Activated CD4-positive, alpha-beta T cell treated with anti-CD3 and anti-CD28 coated beads, Interleukin-2, amount 50 U/mL, for 24 hours (primary cell): ENCODE measurements around the gene PCBP4.
A peak's percentile ranks its signal among the peaks of the same experiment; 100 is the strongest.

Experiments
- DNase-seq, 2 donors: peaks; one replicate each; pipeline ENCODE4 v3.0.0-alpha.2; 2020; ENCODE audit warnings: low read depth in 1 of 2, low spot score in 1 of 2

The PCBP4 gene

DNA sequence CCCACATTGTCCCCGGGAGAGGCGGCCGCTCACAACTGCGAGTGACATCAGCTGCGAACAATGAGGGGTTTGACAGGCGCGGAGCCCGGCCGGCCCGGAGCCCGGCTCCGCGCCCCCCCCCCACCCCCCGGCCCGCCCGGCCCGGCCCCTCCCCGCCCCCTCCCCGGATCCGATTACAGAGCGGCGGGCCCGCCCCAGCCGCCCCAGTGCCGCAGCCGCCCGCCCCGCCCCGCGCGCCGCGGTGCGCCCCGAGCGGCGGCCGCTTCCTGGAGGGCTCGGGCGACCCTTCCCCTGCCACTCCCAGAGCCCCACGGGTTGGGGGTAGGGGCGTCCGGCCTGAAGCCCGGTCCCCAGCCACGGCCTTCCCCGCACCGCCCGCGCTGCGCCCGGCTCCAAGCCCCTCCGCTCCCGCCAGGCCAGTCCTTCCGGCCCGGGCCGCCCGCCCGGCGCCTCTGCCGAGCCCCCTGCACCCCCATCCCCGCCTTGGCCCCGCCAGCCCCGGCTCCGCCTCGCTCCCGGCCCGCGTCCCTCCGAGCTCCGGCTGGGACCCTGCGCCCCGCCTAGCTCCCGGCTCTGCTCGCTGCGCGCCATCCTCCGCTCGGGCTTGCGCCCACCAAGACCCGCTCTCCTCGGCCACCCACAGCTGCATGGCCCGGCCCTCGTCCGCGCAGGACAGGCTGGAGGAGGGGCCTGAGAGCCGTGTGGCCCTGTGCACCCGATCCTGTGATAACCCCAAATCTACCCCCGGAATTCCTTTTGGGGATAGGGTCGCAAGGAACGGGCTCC lies at the start of gene PCBP4:
TSS of gene PCBP4 (minus strand) at position 71 of the 786 bp plus-strand sequence. CDS start 6,214 bp downstream, outside the sequence.
- no peak for DNase-seq

DNA sequence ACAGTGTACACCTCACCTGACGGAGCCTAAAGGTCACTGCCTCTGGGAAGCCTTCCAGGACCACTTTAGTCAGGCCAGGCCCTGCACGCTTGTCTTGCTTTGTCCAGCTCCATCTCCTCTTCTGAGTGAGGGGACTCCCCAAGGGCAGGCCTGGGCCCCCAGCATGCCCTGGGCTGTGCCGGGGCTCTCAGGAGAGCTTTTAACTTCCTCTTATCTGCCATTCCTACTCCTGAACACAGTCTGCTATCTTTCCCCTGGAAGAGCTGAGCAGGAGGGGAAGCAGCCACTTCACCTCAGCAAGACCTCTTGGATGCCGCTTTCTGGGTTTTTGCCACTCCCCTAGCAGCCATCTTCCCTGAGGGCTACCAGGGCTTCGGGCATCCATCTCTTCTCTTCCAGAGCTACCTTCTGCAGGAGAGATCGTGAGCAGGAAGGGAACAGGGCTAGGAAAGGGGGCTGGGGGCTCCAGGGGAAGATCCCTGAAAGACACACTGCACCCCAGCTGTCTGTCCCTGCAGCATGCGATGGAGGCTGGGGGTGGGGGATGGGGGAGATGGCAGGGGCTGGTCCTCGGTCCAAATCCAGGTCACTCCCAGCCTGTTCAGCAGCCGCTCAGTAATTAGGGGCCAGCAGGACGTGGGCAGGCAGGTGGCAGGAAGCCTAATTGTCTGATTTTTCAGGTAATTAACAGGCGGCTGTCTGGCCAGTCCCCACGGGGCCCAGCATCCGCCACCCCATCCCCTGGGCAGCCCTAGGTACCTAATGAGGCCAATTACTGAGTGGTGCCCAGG lies 48.4 kb upstream of the PCBP4 start:
- no peak for DNase-seq

DNA sequence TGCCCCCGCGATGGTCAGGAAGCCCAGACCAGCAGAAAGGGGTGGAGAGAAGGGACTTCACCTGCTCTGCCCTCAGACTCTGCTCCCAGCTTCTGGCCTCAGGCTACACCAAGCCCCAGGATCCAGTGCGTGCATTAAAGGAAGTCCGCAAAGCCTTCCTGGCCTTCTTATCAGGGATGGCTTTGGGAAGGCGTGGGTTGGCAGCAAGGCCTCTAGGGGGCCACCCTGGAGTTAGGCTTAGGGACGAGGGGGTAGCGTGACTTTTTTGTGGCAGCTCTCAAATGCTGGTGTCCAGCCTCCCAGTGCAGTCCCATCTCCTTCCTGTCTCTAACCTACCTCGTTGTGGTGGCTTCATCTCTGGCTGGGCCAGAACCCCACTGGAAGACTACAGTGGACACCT lies 47.4 kb upstream of the PCBP4 start:
- no peak for DNase-seq

GRCh38 chr3:52013802-52014598 lies 46.7 kb upstream of the PCBP4 start:
- DNase-seq: no peak

- DNase-seq: no peak
Measured at GRCh38 chr3:52012699-52013098, 45.4 kb upstream of the PCBP4 start.

DNA sequence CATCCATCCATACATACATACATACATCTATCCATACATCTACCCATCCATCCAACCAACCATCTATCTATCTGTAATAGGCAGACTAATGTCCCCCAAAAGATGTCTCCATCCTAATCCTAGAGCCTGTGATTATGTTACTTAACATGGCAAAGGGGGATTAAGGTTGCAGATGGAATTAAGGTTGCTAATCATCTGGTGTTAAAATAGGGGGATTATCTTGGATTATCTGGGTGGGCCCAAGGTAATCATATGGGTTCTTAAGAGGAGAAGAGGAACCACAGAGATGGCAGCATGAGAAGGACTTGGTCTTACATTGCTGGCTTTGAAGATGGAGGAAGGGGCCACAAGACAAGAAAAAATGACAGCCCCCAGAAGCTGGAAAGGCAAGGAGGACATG lies 43.2 kb upstream of the PCBP4 start:
- DNase-seq: no peak

DNA sequence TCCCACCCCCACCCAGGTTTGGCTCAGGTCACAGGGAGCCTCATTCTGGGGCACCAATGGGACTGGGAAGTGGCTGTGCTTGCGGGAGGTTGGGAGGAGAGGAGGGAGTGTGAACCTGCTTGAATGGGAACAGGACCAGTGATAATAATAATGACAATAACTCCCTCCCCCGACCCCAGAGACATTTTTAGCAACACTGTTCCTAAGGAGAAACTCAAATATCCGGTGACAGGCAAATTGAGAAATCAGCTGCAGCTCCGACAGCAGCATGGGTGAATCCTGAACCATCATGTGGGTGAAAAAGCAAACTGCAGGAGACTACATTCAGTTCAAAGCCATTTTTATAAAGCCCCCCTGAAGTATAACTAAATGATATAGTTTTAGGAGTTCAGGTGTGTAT lies 40.0 kb upstream of the PCBP4 start:
- DNase-seq: no peak

GRCh38 chr3:52006820-52007133 lies 39.5 kb upstream of the PCBP4 start:
- DNase-seq: no peak

GRCh38 chr3:52006017-52006819 lies 39.0 kb upstream of the PCBP4 start:
- DNase-seq: no peak

- no peak for DNase-seq
Measured at GRCh38 chr3:52005571-52005986, 38.3 kb upstream of the PCBP4 start.

GRCh38 chr3:52004906-52005395 lies 37.7 kb upstream of the PCBP4 start:
- DNase-seq: no peak

GRCh38 chr3:52004163-52004787 lies 37.0 kb upstream of the PCBP4 start:
- no peak for DNase-seq

GRCh38 chr3:52002748-52003147 lies 35.5 kb upstream of the PCBP4 start:
- no peak for DNase-seq

DNA sequence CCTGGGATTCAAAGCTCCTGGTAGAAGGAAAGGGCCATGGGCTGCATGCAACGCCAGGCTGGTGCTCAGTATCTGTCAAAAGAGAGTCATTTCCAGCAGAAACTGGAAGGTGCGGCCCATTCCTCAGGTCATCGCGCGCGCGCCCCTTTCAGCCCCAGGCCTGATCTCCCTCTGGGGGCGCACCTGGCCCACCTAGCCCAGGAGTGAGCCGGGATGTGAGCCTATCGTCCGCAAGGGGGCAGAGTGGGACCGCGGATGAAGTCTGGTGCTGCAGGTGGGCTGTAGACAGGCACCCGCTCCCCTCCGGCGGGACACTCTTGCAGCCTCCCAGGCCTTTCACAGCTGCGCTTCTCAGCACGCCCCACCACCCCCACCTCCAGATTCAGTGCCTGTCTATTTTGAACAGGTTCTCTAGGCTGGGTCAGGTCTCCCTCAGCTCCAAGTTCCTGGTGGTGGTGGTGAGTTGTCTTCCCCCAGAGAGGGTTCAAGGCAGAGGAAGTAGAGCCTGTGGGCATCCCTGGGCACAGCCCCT lies 34.3 kb upstream of the PCBP4 start:
- peak; percentile 72 to 77 for DNase-seq

GRCh38 chr3:51999846-52000245 lies 32.6 kb upstream of the PCBP4 start:
- no peak for DNase-seq

- no peak for DNase-seq
Measured at GRCh38 chr3:51998774-51999173, 31.5 kb upstream of the PCBP4 start.

DNA sequence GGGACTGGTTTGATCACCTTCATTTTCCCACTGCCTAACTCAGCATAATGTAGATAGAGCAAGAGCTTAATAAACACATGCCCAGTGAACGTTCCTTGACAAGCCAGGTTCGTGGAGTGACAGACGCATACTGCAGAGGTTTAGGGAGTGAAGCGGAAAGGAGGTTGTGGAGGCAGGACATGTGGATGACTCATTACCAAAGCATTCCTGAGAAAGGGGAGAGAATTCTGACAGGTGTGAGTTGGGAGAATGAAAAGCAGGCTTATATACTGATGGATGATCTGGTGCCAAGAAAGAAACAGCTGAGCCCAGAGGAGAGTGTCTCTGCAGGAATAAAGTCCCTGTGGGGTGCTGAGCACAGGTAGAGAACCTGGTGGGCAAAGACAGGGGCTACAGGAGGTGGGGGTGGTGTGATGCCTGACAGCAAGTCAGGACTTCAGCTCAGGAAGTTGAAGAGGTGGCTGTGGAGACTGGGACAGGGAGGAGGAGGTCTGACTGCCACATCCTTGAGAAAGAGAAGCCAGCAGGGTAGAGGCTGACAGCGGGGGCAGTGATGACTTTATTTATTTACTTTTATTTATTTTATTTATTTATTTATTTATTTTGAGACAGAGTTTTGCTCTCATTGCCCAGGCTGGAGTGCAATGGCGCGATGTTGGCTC lies 30.8 kb upstream of the PCBP4 start:
- DNase-seq: no peak

DNA sequence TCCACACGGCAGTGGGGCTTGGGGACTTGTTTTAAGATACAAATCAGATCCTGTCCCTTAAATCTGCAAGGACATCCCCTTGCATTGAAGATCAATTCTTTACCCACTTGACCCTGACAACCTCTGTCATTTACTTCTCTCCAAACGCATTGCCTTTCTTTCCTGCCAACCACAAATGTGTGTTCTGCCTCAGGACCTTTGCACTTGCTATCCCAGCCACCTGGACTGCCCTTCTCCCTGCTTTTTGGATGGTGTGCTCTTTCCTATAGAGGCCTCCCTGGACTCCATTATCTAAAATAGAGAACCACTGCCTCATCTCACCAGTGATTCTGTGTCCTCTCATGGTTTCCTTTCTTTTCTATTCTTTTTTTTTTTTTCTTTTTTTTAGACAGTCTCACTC lies 29.9 kb upstream of the PCBP4 start:
- no peak for DNase-seq

DNA sequence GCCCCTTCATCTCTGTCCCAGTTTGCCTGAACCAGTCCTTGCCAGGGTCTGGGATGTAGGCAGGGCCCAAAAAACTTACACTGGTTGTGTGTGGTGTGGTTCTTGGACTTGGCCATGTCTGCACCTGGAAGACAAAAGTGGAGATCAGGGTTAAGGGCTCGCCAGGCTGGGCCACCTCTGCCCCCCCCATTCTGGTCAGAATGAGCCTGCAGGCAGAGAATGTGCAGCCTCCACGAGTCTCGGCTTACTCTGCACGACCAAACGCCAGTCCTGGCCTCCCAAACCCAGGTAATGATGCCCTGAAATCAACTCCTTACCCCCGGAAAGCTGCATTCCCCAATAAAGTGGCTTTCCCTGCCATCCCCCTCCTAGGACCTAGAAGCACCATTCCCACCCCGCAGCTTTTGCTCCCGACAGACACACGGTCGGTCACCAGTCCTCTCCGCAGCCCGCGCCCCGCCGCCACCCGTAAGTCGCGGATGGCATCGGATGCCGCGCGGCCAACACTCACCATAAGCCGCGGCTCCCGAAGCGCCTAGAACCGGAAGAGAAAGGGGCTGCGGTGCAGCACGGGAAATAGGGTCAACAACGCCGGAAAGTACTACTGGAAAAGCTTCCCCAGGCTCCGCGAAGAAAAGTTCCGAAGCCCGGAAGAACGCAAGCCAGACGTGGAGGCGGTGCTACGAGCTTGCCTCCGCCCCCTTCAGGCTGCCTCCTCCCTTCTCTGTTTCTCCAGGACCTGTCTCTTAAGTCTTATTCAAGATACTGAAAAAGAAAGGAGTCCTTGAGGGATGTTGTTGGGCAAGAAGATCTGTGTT lies 28.3 kb upstream of the PCBP4 start, which contains the start of gene RPL29:
TSS of gene RPL29 (minus strand) at position 550 of the 818 bp plus-strand sequence. CDS start at position 116, 434 bp downstream.
- DNase-seq: peak; percentile 78 to 91
